Measurements from ENCODE around the gene CSGALNACT2. TPM values are rescaled to one million over a fixed set of nuclear protein-coding genes. Genes with fewer than 3 reads are reported as not detected.

CSGALNACT2 gene
- total and polyA plus RNA-seq, 2 of the 13 experiments (the other 11 are each of a cell fraction or from before 2014, with no cell fraction given) = 3.3 to 7.1 TPM

DNA sequence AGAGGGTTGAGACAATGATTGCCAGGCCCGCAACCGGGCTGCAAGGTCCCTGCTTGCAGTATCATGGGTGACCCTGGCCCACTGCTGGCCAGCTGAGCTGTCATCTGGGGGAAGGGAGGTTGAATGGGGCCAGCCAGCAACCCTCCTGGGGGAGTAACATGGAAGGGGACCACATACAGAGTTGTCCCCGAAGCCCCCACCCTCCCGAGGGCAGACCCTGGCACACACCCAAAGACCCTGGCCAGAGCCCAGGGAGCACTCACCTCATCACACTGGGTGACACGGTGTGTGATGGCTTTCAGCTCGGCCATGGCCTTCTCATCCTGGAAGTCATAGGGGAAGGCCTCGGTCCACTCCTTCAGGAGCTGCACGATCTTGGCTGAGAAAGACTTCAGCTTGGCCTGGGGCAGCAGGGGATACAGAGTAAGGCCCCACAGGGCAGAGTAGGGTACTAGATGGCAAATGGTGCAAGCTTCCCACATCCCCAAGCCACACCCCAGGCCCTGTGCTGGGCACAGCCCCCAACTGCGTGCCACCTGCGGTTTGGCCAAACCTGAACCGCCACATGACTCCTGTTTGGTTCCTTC, 63.4 kb downstream of the CSGALNACT2 start:
- H3K27me3 ChIP-seq (ENCODE audit: control insufficient read depth in 1 of 2, insufficient read depth in 2 of 2, low read length in 2 of 2) = peaks cover 0 to 5% of the 10 kb centered on the region in 2 experiments; a peak in 3 of 5 replicates
- H4K20me1 ChIP-seq (ENCODE audit: insufficient read depth, low read length) = no peaks in the 10 kb centered on the region
- H3K27ac ChIP-seq (ENCODE audit: extremely low read length, insufficient read depth, low read length) = no peak overlapping the region
- ChIA-PET POLR2A (no interaction called here), CTCF (ENCODE audit: low intra/inter-chr PET ratio, low total read pairs) (no interaction called here)
- no peaks in the 10 kb centered on the region for H3K9me3 ChIP-seq (ENCODE audit: low read length)
- FAIRE-seq (no peak), DNase-seq (ENCODE audit: low spot score) (no peak), ATAC-seq (no peak)
- BruUV-seq (replicated peaks) = no TSS peak
- H3K4me2 ChIP-seq (ENCODE audit: low read depth, low read length) = no peak overlapping the region
- intact Hi-C loops (cut with micrococcal nuclease; ENCODE audit: unreplicated experiment) = loop anchor here (5.0 kb wide), 1 partner anchor 261 kb away; no protein-coding TSS in a partner anchor
- no peaks in the 10 kb centered on the region for H3K36me3 ChIP-seq (replicated peaks in 1 of 2; ENCODE audit: control insufficient read depth in 1 of 2, insufficient read depth in 2 of 2, low read length in 2 of 2)
- no peak overlapping the region for H2AFZ ChIP-seq (ENCODE audit: low read length)
- no peak for TF ChIP-seq ZNF670 (CRISPR knock-in tag; IDR thresholded peaks at IDR 0.05; ENCODE audit: borderline replicate concordance)
- no peak overlapping the region for H3K9ac ChIP-seq (ENCODE audit: insufficient read depth, low read depth, low read length)
- H3K4me1 ChIP-seq (ENCODE audit: insufficient read depth, low read length) = no peaks in the 10 kb centered on the region
- H3K4me3 ChIP-seq (replicated peaks in 1 of 3; ENCODE audit: insufficient read depth in 1 of 3, low read depth in 2 of 3, low read length in 3 of 3) = no peak overlapping the region
- no peaks in the 10 kb centered on the region for H3K79me2 ChIP-seq (ENCODE audit: insufficient read depth, low read length)
- in situ Hi-C loops (cut with HindIII; ENCODE audit: extremely low pct_ligation_motif_present, low pct_unique_long_range_greater_than_20kb) = no loop called here
- WGBS (ENCODE audit: low lambda C conversion rate) = 65% methylated on average over 6 of the region's 11 CpGs

- DNase-seq (ENCODE audit: low spot score) = no peak
- intact Hi-C loops (cut with micrococcal nuclease; ENCODE audit: unreplicated experiment) = loop anchor here (5.0 kb wide), 1 partner anchor 260 kb away; no protein-coding TSS in a partner anchor
- no peaks in the 10 kb centered on the region for H3K9me3 ChIP-seq (ENCODE audit: low read length)
- no peak overlapping the region for H3K4me3 ChIP-seq (replicated peaks in 1 of 3; ENCODE audit: insufficient read depth in 1 of 3, low read depth in 2 of 3, low read length in 3 of 3)
- no peaks in the 10 kb centered on the region for H3K36me3 ChIP-seq (replicated peaks in 1 of 2; ENCODE audit: control insufficient read depth in 1 of 2, insufficient read depth in 2 of 2, low read length in 2 of 2)
- TF ChIP-seq ATRX (CRISPR knock-in tag; IDR thresholded peaks at IDR 0.05; ENCODE audit: borderline replicate concordance) (no peak), HOXD1 (CRISPR knock-in tag; IDR thresholded peaks at IDR 0.05) (no peak), ZBTB33 (CRISPR knock-in tag; IDR thresholded peaks at IDR 0.05) (peak; percentile 89)
- CTCF ChIA-PET (ENCODE audit: low intra/inter-chr PET ratio, low total read pairs) = no interaction called here
- 57% methylated on average over 18 of the region's 29 CpGs for WGBS (ENCODE audit: low lambda C conversion rate)
- ATAC-seq = no peak
- no peak overlapping the region for H3K27ac ChIP-seq (ENCODE audit: extremely low read length, insufficient read depth, low read length)
- no peaks in the 10 kb centered on the region for H4K20me1 ChIP-seq (ENCODE audit: insufficient read depth, low read length)
- H3K4me1 ChIP-seq (ENCODE audit: insufficient read depth, low read length) = no peaks in the 10 kb centered on the region
- in situ Hi-C loops (cut with HindIII; ENCODE audit: extremely low pct_ligation_motif_present, low pct_unique_long_range_greater_than_20kb) = no loop called here
- H3K79me2 ChIP-seq (ENCODE audit: insufficient read depth, low read length) = no peaks in the 10 kb centered on the region
- peaks cover 0 to 5% of the 10 kb centered on the region in 2 experiments; a peak in 3 of 5 replicates for H3K27me3 ChIP-seq (ENCODE audit: control insufficient read depth in 1 of 2, insufficient read depth in 2 of 2, low read length in 2 of 2)
- no peak overlapping the region for H3K4me2 ChIP-seq (ENCODE audit: low read depth, low read length)
- BruUV-seq (replicated peaks) = no TSS peak
- no peak overlapping the region for H2AFZ ChIP-seq (ENCODE audit: low read length)
- POLR2A ChIA-PET = no interaction called here
- no peak overlapping the region for H3K9ac ChIP-seq (ENCODE audit: insufficient read depth, low read depth, low read length)
- FAIRE-seq = no peak
Observed at GRCh38 chr10:43202224-43202656, 64.0 kb downstream of the CSGALNACT2 start.

Measured in HepG2 (cell line).